GM21576 (cell line): Measurements from ENCODE around the gene OR2AE1.
"Not testable (repeated sequence)": the region's sequence is repeated elsewhere in the genome, so short reads cannot be mapped to it uniquely, and the experiment has no call there.

Experiments used
- ATAC-seq: cut with Tn5 transposase; IDR thresholded peaks from one replicate; pipeline ENCODE4 v1.9.1; 2021; ENCODE audit warnings: mild to moderate bottlenecking, moderate library complexity; ENCODE audit not compliant: unreplicated experiment

OR2AE1 gene, protein sequence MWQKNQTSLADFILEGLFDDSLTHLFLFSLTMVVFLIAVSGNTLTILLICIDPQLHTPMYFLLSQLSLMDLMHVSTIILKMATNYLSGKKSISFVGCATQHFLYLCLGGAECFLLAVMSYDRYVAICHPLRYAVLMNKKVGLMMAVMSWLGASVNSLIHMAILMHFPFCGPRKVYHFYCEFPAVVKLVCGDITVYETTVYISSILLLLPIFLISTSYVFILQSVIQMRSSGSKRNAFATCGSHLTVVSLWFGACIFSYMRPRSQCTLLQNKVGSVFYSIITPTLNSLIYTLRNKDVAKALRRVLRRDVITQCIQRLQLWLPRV

DNA sequence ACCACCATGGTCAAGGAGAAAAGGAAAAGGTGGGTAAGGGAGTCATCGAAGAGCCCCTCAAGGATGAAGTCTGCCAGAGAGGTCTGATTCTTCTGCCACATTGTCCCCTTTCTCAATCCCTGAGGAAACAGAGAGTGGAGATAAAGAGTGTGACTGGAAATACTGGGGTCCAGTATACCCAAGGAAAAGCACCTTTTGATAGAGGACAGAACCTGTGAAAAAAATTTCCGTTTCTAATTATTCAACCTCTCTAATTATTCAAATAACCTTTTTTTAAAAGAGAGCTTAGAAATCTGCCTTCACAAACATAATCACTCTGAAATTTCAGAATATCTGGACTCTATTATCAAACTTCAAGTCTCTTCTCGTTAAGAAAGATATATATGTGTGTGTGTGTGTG is at the start of gene OR2AE1:
OR2AE1 (minus strand) TSS at position 101 of the 400 bp plus-strand sequence; CDS start at position 101, 0 bp downstream.
- no peak for ATAC-seq

DNA sequence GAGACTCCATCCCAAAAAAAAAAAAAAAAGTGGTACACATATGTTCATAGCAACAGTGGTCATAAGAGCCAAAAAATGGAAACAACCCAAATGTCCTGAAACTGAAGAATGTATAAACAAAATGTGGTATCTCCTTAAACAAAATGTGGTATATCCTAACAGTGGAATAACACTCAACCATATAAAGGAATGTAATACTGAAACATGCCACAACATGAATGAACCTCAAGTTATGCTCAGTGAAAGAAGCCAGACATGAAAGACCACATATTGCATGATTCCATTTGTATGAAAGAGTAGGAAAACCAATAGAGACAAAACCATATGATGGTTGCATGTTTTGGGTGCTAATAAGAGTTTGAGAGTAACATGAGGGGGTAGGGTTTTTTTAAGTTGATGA is 49.5 kb upstream of the OR2AE1 start:
- no peak for ATAC-seq

DNA sequence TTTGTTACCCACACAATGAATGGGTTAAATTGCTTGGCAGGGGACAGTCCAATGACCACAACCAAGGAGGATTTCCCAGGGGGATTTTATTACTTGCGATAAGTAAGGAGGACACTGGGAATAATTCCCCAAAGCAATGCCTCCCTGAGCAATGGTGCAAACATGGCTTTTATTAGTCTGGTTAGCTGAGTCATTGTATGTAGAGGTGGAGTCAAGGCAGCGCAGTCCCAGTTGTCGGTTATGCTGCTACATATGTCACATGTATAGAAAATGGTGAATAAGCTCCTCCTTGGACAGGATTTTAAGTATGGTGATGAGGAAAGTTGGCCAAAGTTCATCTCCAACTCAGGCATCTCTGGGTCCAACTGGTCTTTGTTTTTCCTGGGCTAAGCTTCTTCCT is 46.4 kb upstream of the OR2AE1 start:
- ATAC-seq = no peak

DNA sequence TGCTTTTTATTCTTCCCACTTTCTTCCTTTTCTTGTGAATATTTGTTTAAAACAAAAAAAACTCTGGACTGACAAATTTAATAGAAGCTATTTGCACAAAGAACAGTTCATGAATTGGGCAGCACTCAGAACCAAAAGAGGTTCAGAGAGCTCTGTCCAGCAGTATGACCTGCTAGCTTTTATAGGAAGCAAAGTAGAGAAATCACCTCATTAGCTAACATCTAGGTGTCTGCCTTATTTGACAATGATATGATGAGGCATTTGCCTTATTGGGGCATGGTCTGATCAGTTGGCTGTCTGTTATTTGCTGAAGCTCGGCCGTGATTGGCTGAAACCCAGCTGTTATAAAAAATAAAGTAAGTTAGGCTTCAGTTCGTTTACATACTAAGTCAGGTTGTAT is 43.3 kb upstream of the OR2AE1 start:
- ATAC-seq = no peak

DNA sequence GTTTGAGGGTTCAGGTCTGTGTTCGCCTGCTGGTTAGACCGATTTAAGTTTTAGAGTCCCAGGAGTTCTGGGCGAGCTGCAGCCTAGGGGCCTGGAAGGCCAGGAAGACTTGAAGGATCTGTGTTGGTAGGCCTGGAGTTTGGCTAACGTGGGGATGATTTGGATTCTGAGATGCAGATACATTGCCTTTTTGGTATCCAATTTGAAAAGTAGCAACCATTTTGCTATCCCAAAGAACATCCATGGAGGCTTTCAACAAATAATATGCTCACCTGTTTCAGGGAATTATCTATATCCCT is 42.9 kb upstream of the OR2AE1 start:
- ATAC-seq = no peak

DNA sequence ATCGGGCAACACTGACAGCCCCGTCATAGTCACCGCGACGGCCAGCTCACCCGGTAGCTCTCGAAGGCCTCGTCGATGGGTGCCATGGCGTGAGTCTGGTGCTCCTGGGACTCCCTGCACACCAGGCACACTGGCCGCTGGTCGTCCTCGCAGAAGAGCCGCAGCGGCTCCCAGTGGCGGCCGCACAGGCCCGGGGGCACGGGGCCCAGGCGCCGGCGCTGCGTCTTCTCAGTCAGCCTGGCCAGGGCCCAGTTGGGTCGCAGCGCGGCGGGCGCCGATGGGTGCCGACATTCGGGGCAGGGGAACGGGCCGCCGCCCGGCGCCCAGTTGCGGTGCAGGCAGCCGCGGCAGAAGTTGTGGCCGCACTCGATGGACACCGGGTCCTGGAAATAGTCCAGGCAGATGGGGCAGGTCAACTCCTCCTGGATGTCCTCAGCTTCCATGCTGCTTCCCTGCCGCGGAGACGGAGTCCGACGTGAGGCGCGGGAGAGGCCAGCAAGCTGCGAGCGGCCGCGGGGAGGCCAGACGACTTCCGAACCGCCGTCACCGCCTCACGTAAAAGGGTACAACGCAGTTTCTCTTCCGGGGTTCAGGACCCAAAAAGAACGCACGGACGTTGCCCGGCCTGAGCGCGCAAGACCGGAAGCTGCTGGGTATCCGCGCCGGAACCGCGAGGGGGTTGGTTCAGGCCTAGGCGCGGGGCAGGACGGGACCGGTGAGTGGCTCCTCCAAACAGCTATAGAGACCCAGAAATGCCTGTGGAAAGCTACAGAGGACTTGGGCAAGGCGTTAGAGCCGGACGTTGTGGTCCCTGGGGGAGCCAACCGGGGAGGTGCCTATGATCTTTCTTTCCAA is 42.4 kb upstream of the OR2AE1 start, which contains the start of gene TRIM4:
TRIM4 (minus strand) TSS at position 572 of the 855 bp plus-strand sequence; CDS start at position 443, 129 bp downstream.
- ATAC-seq = peak; percentile 94

DNA sequence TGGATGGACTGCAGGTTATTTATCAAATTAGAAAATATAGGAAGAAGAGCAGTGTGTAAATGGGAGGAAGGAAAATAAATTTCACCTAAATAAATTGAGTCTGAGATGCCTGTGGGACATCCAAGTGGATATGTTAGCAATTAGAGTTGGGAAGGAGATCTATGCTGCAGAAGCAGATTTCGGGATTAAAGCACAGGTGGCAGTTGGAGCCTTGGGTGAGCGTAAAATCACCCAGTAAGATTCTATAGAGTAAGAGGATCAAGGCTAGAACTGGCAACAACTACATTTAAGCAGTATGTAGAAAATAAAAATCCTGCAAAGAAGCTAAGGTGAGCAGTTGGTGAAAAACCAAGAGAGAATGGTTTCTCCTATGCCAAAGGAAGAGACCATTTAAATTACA is 34.1 kb upstream of the OR2AE1 start:
- no peak for ATAC-seq

DNA sequence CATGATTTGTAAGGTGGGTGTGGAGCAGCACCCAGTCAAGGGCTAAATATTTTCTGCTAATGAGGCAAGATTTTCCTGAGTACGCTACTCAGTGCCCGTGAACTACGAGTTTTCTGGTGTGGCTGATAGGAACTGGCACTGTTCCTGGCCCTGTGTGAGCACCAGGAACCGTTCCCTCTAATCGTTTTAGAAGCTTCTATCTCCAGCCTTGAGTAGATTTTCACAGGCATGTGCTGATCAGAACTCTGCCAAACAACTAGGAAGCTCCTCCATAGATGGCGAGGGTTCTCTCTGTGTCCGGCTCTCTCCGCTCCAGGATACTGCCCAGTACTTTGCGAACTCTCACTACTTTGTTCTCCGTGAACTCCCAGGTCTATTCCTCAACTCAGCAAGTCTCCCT is 24.7 kb upstream of the OR2AE1 start:
- no peak for ATAC-seq

DNA sequence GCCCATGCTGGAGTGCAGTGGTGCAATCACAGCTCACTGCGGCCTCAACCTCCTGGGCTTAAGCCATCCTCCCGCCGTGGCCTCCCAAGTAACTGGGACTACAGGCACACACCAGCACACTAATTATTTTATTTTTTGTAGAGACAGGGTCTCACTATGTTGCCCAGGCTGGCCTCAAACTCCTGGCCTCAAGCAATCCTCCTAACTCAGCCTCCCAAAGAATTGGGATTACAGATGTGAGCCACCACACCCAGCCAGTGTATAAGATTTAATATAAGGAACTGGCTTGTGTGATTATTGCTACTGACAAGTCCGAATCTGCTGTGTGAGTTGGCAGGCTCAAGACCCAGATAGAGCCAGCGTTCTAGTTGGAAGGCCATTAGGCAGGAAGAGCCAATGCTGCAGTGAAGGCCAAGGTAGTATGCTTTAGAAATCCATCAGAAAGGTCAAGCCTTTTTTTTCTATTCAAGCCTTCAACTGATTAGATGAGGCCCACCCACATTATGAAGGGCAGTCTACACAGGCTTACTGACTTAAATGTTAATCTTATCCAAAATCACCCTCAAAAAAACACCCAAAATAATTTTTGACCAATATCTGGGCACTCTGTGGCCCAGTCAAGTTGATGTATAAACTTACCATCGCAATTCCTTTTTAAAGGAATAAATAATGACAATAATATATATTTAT is 23.1 kb upstream of the OR2AE1 start:
- ATAC-seq = no peak

DNA sequence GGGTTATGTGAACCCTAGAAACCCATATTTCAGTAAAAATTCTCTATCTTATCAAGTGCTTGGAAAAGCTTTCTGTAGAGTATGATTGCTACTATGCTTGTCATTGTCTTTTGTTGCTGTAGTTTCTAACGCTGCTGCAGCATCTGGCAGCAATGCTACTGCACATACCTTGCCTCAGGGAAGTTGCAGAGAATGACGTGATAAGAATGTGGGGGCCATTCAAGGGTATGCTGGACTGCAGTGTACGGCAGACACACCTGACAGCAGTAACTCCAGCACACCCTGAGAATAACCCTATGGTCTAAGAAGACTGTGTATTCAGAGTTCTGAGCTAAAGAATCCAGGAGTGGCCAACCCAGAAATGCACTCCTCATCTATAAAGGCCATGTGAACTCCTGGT is 22.0 kb upstream of the OR2AE1 start:
- ATAC-seq = no peak

DNA sequence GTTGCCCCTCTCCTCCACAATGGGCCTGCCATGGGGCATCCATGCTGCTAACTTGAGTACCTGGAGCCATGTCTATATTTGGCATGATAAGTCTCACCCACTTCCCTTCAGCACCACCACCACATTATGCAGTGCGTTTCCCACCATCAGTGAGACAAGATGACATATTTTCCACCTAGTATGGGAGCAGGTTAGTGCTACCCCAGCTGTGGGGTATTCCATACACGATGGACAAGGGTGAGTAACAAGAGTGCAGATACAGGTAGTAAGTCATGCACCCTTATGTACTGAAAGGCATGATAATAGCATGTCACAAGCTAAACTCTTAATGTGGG is 21.2 kb upstream of the OR2AE1 start:
- ATAC-seq = no peak

DNA sequence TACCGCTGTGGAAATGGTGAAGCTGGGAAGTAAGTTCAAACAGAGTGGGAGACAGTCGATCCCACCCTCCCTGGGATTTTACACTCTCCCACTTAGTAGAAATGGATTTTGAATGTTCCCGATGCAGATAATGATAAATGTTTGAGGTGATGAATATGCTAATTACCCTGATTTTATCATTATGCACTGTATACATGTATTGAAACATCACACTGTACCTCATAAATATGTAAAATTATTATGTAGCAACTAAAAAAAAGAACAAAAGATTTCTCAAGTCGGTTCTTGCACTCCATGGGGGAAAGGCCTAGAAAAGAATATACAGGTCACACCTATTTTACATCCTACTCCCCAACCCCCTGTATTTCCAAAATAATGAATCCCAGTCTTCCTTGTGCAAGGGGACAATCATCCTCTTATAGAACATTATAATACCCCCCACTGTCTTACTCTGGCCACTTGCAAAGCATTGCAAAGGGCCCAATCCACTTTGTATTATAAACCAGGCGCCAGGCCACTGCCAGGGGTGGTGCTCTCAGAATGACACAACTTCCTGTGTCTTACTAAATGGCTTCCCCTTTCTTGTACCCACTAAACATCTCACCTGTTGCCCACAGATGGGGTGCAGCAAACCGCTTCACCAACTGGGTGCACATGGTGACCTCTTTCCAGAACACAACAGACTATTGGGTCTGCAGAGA is 20.6 kb upstream of the OR2AE1 start:
- no peak for ATAC-seq

DNA sequence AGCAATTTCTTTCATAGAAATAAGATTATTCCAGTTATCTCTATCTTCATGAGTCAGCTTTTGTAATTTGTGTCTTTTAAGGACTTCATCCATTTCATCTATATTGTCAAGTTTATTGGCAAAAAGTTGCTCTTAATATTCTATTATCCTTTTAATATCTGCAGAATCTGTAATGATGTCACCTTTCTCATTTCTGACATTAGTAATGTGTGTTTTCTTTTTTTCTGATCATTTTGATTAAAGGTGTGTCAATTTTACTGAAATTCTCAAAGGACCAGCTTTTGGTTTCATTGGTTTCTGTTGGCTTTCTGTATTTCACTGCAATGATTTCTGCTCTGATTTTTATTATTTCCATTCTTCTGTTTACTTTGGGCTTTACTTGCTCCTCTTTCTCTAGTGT is 17.9 kb upstream of the OR2AE1 start:
- ATAC-seq = no peak

DNA sequence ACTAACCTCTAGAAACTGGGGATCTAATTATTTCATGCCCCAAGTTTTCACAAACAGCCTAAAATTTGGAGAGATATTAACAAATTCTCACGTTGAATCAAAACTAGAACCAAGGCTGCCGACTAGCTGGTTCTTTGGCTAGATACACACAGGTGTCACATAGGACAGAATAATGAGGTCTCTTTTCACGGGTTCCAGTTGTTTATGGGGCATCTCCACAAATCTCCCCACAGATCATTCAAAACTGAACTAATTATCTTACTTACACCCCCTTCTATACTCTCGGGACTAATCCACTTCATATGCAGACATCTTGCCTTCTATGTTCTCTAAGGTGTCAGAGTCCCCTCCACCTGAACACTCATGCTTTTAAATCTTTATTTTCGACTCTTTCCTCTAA is 16.4 kb upstream of the OR2AE1 start:
- ATAC-seq = no peak

DNA sequence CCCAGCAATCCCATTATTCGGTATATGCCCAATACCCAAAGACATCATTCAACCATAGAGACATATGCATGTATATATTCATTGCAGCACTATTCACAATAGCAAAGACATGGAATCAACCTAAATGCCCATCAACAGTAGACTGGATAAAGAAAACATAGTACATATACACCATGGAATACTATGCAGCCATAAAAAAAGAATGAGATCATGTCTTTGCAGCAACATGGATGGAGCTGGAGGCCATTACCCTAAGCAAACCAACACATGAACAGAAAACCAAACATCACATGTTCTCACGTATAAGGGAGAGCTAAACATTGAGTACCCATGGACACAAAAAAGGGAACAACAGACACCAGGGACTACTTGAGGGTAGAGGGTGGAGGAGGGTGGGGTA is 13.5 kb upstream of the OR2AE1 start:
- ATAC-seq = not testable (repeated sequence)

DNA sequence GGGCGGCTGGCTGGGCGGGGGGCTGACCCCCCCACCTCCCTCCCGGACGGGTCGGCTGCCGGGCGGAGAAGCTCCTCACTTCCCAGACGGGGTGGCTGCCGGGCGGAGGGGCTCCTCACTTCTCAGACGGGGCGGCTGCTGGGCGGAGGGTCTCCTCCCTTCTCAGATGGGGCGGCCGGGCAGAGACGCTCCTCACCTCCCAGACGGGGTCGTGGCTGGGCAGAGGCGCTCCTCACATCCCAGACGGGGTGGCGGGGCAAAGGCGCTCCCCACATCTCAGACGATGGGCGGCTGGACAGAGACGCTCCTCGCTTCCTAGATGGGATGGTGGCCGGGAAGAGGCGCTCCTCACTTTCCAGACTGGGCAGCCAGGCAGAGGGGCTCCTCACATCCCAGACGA is 11.5 kb upstream of the OR2AE1 start:
- not testable (repeated sequence) for ATAC-seq

DNA sequence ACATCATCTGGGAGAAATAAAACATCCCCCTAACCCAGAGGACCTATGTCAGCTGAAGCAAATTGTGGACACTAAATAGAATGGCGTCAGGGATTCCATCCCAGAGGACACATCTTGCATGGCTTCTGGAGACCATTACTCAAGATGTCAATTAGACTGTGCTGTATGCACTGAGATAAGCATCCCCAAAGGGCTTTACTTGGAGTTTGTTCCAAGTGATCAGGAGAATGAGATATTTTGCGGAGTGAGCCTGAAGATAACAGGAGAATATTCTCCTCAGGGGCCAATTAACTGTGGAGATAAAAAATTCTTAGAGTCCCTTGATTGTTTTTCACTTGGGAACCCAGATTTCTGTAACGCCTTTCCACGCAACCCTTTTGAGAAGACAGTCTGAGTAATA is 4.5 kb upstream of the OR2AE1 start:
- ATAC-seq = no peak

DNA sequence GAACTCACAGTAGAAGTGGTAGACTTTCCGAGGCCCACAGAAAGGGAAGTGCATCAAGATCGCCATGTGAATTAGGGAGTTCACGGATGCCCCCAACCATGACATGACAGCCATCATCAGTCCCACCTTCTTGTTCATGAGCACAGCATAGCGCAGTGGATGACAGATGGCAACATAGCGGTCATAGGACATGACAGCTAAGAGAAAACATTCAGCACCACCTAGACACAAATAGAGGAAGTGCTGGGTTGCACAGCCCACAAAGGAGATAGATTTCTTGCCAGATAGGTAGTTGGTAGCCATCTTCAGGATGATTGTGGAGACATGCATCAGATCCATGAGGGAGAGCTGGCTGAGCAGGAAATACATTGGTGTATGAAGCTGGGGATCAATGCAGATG is 342 bp downstream of the OR2AE1 start:
- no peak for ATAC-seq

DNA sequence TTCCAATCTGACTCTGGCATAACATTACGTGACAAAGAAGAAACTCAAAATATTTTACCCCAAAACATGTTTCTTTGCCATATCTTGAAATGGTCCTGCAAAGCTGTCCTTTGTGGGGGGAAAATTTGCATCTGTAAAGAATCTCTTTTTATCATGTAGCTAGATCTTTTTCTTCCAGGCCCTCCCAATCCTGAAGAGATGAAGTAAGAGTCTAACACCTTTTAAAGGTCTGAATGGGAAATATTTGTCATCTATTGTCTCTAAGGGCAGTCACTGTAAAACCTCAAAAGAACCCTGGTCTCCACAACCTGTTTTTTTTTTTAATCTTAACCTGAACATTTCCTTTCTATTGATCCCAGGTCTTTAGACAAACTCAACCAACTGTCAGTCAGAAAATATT is 8.6 kb downstream of the OR2AE1 start:
- no peak for ATAC-seq

DNA sequence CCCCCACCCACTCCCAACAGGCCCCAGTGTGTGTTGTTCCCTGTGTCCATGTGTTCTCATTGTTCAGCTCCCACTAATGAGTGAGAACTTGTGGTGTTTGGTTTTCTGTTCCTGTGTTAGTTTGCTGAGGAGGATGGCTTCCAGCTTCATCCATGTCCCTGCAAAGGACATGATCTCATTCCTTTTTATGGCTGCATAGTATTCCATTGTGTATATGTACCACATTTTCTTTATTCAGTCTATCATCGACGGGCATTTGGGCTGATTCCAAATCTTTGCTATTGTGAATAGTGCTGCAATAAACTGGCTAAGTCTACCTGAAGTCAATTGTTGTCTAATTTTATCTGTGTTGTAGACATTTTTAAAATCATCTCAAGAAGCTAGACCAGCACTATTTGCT is 9.4 kb downstream of the OR2AE1 start:
- not testable (repeated sequence) for ATAC-seq

DNA sequence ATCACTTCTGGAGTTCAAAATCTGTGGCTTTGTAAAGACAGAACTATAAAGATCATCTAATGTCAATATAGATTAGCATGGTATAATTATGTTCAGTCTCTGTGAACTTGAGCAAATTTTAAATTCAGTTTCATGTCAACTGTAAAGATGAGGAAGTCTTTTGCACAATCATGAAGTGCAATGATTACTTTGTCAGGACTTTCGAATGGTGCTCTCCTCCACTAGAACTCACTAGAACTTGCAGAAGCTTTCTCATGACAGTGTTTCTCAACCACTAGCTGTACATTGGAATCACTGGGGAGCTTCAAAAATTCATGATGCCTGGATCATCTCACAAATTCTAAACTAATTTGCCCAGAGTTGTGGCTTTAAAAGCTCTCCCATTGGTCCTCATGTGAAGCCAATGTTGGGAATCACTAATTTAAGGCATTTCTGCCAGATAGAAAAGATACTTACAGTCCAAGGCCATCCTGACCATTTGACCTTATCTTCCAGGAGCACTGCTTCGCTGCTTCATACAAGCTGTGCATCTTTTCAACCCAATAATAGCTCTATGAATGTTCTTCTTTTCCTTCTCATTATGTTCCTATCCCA is 12.9 kb downstream of the OR2AE1 start:
- ATAC-seq = no peak
